Measurements from ENCODE around the gene PRKCE. TPM values are rescaled to one million over a fixed set of nuclear protein-coding genes. Genes with fewer than 3 reads are reported as not detected.

The PRKCE gene
- total and polyA plus RNA-seq, 2 donors (not counting 3 experiments of a cell fraction or from before 2014, with no cell fraction given), result 27.9 to 33.9 TPM

DNA sequence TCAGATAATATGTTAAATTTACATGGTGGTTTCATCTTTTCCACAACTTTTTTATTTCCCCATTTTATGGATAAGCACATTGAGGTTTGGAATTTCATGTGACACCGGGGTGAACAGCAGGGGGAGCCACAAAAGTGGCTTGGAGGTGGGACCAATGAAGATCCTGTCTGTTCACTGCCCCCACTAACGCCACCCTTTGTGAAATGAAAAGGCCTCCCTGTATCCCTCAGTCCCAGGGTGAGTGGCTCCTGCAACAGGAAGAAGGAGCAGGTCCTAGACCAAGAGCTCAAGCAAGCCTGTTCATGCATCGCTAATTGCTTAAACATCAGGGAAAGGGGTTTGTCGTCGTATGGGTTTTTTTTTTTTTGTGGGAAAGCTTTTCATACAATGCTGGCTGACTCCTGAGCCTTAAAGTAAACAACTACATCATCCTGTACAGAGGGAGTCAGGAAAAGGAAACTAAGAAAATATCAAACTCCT is 377.9 kb downstream of the PRKCE start:
- Histone ChIP-seq H3K9ac (replicated peaks; ENCODE audit: extremely low read depth, insufficient read depth, low read length) (peak overlapping the region; percentile 22), H3K79me2 (ENCODE audit: control insufficient read depth, insufficient read depth, low read length) (no peaks in the 10 kb centered on the region), H2AFZ (ENCODE audit: low read depth, low read length) (peak overlapping the region; percentile 45), H4K20me1 (replicated peaks; ENCODE audit: control insufficient read depth, extremely low read depth, insufficient read depth, low read length) (no peaks in the 10 kb centered on the region), H3K27me3 (ENCODE audit: control insufficient read depth in 2 of 2, insufficient read depth in 2 of 2, low read length in 2 of 2) (no peaks in the 10 kb centered on the region), H3K4me2 (ENCODE audit: insufficient read depth, low read length) (peak overlapping the region; percentile 53), H3K9me1 (replicated peaks; ENCODE audit: control insufficient read depth, extremely low read depth, insufficient read depth, low read length) (no peaks in the 10 kb centered on the region), H3K36me3 (ENCODE audit: control insufficient read depth in 2 of 2, extremely low read depth in 1 of 2, insufficient read depth in 2 of 2, low read length in 2 of 2) (no peaks in the 10 kb centered on the region), H3K4me1 (ENCODE audit: control insufficient read depth, extremely low read depth, insufficient read depth, low read length) (peaks cover 20% of the 10 kb centered on the region), H3K4me3 (replicated peaks in 1 of 3; ENCODE audit: insufficient read depth in 1 of 3, low read depth in 1 of 3, low read length in 3 of 3) (no peak overlapping the region), H3K9me3 (replicated peaks; ENCODE audit: control insufficient read depth, insufficient read depth, low read length) (no peaks in the 10 kb centered on the region), H3K27ac (ENCODE audit: insufficient read depth, low read depth, low read length) (peak overlapping the region; percentile 77)
- no TSS peak for BruUV-seq (replicated peaks)
- DNase-seq (ENCODE audit: low read depth, low spot score), result peak; percentile 96
- intact Hi-C loops (cut with micrococcal nuclease) (loop anchor here (1.0 kb wide), 2 partner anchors 14 to 39 kb away; no protein-coding TSS in a partner anchor), dilution Hi-C loops (cut with MboI; ENCODE audit: extremely low pct_ligation_motif_present, low sequenced_read_pairs) (no loop called here)
- peak; percentile 81 for TF ChIP-seq JUN (IDR thresholded peaks at IDR 0.05; ENCODE audit: borderline replicate concordance, insufficient read depth, insufficient read length, low read depth)
- TF ChIP-seq FOS (IDR thresholded peaks at IDR 0.05; ENCODE audit: borderline replicate concordance, insufficient read depth, low read length), result peak; percentile 22
- TF ChIP-seq MYC (IDR thresholded peaks at IDR 0.05; ENCODE audit: low read depth, low read length), result no peak
- TF ChIP-seq POLR2AphosphoS5 (IDR thresholded peaks at IDR 0.05; ENCODE audit: insufficient read depth, low read depth, low read length), result no peak
- no peak for TF ChIP-seq POLR2A (IDR thresholded peaks at IDR 0.05; ENCODE audit: low read depth, low read length)
- TF ChIP-seq, protein P1, sequence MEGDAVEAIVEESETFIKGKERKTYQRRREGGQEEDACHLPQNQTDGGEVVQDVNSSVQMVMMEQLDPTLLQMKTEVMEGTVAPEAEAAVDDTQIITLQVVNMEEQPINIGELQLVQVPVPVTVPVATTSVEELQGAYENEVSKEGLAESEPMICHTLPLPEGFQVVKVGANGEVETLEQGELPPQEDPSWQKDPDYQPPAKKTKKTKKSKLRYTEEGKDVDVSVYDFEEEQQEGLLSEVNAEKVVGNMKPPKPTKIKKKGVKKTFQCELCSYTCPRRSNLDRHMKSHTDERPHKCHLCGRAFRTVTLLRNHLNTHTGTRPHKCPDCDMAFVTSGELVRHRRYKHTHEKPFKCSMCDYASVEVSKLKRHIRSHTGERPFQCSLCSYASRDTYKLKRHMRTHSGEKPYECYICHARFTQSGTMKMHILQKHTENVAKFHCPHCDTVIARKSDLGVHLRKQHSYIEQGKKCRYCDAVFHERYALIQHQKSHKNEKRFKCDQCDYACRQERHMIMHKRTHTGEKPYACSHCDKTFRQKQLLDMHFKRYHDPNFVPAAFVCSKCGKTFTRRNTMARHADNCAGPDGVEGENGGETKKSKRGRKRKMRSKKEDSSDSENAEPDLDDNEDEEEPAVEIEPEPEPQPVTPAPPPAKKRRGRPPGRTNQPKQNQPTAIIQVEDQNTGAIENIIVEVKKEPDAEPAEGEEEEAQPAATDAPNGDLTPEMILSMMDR (IDR thresholded peaks at IDR 0.05; ENCODE audit: extremely low read depth in 1 of 2, insufficient read depth in 1 of 2, low read depth in 1 of 2, low read length in 2 of 2), result peak; percentile 32 to 47
- TF ChIP-seq GATA2 (IDR thresholded peaks at IDR 0.05; ENCODE audit: insufficient read depth, insufficient read length, low read depth, low read length), result peak; percentile 16
- TF ChIP-seq, protein P2, sequence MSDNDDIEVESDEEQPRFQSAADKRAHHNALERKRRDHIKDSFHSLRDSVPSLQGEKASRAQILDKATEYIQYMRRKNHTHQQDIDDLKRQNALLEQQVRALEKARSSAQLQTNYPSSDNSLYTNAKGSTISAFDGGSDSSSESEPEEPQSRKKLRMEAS (IDR thresholded peaks at IDR 0.05; ENCODE audit: insufficient read depth, insufficient read length), result no peak
- peak; percentile 95 for FAIRE-seq
- ChIA-PET POLR2A (interaction anchor here (0.6 to 1.5 kb wide), 3 partner anchors 15 to 285 kb away, joined by 3 to 7 read pairs (median 6); partner anchors contain the start of gene EPAS1), CTCF (interaction anchor here (0.6 to 2.9 kb wide), 32 partner anchors 9 to 431 kb away, joined by 3 to 20 read pairs (median 5); partner anchors contain the start of gene EPAS1)
